OCI-LY1 (cell line): ENCODE measurements around the gene PTPRCAP.

Experiments
- EZH2 ChIP-seq: fragments of 200-600 bp; sonication (generic), shearing (Covaris generic); IDR thresholded peaks from 2 replicates; pipeline ENCODE4 v1.8.0; 2017; ENCODE audit warnings: borderline replicate concordance, mixed run types, mild to moderate bottlenecking, antibody characterized with exemption, low read length, moderate library complexity, mixed read lengths
- TF ChIP-seq, protein P1 (sequence below): fragments of 200-600 bp; sonication (generic), shearing (Covaris generic); IDR thresholded peaks from 2 replicates; pipeline ENCODE4 v1.5.1; 2017; ENCODE audit warnings: mild to moderate bottlenecking, antibody characterized with exemption, low read length, moderate library complexity, mixed read lengths

- TF ChIP-seq, protein P1, sequence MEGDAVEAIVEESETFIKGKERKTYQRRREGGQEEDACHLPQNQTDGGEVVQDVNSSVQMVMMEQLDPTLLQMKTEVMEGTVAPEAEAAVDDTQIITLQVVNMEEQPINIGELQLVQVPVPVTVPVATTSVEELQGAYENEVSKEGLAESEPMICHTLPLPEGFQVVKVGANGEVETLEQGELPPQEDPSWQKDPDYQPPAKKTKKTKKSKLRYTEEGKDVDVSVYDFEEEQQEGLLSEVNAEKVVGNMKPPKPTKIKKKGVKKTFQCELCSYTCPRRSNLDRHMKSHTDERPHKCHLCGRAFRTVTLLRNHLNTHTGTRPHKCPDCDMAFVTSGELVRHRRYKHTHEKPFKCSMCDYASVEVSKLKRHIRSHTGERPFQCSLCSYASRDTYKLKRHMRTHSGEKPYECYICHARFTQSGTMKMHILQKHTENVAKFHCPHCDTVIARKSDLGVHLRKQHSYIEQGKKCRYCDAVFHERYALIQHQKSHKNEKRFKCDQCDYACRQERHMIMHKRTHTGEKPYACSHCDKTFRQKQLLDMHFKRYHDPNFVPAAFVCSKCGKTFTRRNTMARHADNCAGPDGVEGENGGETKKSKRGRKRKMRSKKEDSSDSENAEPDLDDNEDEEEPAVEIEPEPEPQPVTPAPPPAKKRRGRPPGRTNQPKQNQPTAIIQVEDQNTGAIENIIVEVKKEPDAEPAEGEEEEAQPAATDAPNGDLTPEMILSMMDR = no peak
- TF ChIP-seq EZH2 = no peak
Measured at GRCh38 chr11:67408437-67409200, 28.9 kb downstream of the PTPRCAP start.
